Stimulated activated CD4-positive, alpha-beta T cell treated with anti-CD3 and anti-CD28 coated beads, Interleukin-1b, Interleukin-23, amount 100 ng/mL, for 1 hour (primary cell): ENCODE results near the gene LGR6.

Experiments used
- DNase-seq, 2 donors: peaks; one replicate each; pipeline ENCODE4 v3.0.0-alpha.2; 2020; ENCODE audit warnings: low read depth in 2 of 2

LGR6 gene

DNA sequence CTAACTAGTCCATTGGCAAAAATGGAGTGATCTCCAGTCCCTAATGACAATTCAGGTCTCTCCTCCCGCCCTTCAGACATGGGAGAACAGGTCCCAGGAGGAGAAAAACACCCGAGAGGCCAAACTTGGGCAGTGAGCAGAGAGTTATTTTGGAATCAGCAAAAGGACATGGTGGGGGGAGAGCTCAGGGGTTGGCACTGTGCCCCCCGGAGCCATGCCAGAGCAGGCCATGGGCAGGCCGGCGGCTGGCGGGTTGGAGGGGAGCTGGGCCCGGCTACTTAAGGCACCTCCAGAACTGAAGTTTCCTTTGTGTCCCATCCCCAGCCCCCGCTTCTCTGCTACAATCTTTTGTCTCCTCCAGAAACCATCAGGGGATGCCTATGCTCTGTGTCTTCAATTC lies 7.1 kb downstream of the LGR6 start:
- DNase-seq, result no peak

DNA sequence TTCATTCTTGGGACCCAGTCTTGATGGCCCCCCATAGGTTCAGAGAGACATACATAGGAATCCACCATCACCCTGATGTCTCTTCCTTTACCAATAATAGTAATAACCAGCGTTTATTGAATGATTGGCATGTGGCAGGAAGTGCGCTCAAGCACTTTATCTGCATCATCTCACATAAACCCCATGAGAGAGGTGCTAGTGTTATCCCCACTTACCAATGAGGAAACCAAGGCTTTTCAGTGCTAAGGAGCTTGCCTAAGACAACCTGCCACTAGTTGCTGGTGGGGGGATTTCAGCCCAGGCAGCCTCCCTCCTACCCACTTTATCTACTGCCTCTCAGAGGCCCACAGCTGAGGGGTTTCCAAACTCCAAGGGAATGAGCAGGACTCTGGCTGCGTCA lies 7.7 kb downstream of the LGR6 start:
- DNase-seq, result no peak

DNA sequence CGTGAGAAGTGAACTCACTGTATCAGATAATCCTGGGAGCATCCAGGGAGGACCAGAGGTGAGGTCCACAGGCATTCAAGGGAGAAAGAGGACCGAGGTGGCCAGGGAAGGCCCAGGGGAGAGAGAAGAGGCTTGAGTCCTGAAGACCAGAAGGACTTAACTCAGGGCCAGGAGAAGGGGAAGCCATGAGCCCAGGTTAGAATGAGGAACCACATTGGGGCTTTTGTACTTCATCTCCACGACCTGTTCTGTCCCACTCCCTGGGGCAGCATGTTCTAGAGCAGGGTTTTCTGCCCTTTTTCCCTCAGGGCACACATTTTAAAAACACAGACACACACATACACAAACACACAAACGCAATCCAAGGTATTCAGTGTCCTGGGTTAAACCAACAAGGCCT lies 8.4 kb downstream of the LGR6 start:
- DNase-seq, result no peak

DNA sequence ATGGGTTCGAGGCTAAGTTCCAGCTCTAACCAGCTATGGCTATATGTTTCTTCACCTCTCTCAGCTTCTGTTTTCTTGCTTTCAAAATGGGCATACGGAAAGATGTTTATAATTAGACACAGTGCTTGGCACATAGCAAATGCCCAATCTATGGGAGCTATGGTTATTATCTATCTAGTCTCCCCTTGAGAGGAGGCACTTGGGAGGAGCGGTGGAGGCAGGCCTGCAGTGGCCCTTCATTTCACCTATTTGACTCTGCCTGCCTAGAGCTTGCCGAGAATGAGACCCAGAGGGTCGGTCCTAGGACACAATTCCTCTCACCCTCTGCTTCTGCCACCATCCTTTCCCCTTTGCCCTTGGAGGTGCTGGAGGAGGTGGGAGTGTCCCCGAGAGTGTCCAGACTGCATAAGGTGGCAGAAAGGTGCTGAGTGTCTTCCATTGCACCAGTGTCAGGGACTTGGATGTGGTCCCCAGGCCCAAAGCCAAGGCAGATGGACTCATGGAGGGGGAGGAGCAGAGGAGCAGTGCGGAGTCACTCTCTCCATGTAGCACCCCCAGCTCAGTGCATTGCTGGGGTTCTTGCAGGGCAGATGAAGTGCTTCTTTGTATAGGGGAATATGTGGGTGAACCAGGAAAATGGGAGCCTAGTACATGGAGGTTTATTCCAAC lies 9.0 kb downstream of the LGR6 start:
- no peak for DNase-seq

DNA sequence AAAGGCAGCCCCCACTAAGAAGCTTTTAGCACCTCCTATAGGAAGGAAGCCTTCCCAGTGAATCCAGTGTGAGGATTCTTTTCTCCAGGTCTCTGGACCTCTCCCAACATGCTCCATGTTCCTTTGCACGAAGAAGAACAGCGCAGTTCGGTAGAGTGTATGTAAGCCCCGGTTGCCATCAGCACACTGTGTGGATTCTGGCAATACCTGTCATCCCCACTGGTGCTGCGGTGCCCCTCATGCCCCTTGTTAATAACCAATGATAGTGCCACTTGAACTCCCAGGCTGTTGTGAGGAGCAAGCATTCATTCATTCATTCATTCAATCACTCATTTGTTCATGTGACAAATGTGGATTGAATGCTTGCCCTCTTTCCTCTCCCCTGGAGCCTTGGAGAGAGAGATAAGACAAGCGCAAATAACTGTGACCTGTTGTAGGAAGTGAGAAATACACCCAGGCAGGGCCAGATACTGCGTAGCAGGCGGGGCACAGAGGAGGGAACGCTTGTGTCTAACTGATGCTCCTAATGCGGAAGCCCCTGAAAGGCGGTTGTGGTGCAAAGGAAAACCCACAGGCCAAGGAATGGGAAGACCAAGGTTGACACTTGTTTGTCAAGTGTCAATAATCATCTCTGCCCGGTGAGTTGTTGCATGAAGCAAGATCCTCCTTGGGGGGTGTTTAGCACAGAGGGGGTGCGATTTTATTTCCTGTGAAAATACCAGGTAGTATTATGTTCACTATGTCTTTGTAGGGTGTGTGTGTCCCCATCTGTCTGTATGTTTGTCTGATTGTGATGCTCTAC lies 9.8 kb downstream of the LGR6 start:
- no peak for DNase-seq

DNA sequence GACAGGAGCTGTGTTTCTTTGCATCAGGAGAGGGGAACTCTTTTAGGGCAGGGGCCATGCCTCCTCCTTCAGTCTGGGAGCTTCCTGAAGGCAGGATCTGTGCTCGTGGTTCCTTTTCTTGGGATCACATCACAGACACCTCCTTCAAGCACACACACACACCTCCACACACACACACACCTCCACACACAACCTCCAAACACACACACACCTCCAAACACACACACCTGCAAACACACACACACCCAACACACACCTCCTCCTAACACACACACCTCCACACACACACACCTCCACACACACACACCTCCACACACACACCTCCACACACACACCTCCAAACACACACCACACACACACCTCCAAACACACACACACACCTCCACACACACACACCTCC lies 10.5 kb downstream of the LGR6 start:
- no peak for DNase-seq

DNA sequence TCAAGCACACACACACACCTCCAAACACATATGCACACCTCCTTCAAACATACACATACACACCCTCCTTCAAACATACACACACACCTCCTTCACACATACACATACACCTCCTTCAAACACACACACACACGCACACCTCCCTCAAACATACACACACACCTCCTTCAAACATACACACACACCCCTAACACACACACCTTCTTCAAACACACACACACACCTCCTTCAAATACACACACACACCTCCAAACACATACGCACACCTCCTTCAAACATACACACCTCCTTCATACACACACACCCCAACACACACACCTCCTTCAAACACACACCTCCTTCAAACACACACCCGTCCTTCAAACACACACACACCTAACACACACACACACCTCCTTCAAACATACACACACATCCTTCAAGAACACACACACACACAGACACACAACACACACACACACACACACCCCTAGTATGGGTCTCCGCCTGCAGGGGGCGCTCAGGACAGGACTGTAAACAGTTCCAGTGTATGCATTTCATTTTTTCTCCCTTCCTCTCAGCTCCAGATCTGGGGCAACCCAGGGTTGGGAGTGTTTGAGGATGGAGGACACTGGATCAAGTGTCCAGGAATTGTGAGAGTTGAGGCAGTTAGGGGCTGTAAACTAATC lies 12.1 kb downstream of the LGR6 start:
- no peak for DNase-seq

DNA sequence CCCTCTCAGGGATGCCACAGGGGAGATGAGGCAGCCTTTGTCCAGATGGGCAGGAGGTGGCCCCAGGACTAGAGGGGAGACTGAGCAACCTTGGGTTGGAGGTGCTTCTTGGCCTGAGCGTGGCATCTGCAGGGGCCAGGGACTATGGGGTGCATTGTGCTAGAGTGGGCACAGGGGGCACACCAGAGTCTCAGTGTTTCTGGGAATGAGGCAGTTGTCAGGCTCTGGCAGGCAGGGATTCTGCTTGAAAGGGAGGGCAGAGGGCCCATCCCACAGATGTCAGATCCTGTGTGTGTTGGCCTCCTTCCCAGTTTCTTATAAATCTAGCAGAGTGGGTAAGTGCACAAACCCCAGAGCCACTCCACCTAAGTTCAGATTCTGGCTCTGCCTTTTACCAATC lies 13.7 kb downstream of the LGR6 start:
- DNase-seq, result no peak

DNA sequence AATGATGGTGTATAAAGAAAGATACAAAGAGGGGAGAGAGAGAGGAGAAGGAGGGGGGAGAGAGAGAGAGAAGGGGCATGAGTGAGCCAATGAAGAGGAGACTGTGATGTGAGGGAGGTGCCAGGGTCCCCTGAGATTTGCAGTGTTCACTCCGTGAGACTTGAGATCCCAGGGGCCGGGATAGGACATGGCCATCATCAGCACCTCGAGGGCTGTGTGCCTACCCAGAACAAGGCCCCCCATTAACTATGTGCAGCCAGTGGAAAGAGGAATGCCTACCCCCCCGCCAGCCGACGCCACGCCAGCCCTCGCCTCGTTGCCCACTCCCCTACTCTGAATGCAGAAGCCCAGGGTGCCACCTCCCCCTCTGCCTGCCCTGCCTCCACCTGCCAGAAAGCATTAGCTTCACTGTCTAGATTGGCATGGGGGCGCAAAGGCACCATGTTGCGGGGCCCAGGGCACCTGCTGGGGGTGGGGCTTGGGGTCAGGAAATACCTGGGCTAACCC lies 14.8 kb downstream of the LGR6 start:
- no peak for DNase-seq

DNA sequence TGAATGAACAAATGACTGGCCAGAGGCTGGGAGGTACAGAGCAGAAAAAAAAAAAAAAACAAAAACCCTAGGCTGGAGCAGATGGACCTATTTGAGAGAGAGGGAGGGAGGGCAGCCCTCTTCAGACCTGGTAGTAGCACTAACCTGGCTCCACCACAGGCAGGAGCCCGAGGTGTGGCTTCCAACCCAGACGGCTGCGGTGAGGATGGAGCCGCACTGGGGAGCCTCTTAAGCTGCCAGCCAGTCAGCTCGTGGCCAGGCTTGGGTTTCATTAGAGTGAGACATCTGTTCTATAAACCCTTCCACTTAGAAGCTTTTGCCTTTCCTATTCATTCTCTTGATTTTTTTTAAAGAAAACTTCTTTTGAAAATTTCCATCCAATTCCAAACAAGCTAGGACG lies 16.8 kb downstream of the LGR6 start:
- DNase-seq, result no peak

DNA sequence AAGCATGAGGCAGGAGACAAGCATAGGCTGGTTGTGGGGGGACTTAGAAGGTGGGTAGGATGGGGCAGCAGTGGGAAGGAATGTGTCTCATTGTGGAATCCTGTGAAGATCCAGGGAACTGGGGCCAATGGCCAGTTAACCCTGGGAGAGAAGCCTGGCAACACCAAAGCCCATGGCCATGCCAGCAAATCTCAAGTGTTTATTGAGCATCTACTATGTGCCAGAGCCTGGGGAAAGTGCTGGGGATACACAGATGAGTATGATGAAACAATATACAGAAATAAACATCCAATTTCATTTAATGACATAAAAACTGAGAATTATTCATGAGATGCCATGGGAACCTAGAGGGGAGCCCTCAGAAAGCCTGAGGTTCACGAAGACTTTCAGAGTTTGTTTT lies 17.4 kb downstream of the LGR6 start:
- no peak for DNase-seq

DNA sequence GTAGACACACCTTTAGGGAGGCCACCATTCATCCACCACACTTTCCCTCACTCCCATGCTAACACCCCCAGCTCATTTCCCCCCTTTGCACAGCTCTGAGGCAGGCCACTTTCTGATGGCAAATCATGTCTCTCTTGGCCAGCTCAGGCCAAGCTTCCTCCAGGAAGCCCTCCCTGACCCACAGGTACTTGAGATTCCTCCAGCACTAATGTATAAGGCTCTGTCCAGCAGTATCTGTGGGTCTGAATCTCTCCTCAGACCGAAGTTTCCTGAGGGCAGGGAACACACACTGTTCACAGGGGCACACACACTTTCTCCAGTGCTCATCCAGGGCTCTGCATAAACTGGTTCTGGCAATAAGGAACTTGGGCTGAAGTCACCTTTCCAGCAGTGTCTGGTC lies 19.2 kb downstream of the LGR6 start:
- DNase-seq, result no peak

DNA sequence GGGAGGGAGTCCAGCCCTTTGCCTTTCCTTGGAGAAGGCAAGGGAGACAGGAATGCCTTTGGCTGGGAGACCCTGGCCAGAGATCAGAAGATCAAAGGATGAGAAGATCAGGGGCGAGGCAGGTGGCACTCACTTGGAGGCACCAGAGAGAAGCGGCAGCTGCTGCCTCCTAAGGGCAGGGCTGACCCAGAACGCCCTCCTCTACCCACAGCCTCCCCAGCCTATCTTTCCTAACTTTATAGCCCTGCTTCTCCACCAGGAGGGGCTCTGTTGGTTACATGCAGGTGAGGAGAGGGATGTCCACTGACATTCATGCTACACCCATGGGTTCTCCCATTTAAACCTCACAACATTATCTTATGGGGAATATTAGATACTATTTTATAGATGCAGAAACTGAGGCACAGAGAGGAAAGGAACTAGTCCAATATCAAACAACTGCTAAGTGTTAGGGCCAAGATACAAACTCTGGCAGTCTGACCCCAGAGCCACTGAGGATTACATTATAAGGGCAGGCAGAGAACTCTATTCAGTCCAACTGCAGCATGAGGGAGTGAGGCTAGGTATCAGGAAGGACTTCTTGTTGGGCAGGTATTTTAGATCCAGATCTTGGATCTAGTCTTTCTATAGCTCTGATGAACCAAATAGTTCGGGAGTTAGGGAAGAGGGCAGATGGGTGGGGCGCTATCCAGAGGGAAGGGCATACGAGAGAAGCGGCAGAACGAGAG lies 19.9 kb downstream of the LGR6 start:
- no peak for DNase-seq

DNA sequence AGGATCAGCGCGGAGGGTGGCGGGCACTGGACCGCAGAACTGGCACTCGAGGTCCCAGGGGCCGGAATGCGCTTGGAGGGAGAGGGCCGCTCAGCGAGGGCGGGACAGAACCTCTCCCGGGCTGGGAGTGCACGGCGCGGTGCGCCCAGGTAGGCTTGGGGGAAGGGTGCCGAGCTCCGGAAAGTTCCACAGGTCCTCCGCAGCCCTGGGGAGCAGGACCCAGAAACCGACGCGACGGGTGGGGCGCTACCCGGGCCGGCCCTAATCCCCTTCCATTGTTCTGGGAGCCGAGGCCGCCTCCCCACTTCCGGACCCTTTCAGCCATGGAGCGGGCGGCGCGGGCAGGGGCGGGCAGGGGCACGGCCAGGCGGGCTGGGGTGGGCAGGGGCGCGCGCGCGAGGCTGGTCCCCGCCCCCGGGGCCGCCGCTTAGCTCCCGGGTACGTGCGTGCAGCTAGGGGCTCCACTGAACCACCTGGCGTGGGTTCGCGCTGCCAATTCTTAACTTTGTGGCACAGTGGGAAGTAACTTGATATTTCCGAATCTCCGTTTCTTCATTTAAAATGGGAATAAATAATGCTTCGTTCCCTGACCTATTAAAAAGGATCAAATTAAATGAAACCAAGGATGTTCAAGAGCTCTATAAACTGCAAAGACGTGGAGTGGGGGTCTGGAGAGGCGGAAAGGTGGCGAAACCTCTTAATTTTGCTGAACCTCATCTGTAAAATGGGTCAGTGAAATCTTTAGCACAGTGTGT lies 20.7 kb downstream of the LGR6 start:
- no peak for DNase-seq

DNA sequence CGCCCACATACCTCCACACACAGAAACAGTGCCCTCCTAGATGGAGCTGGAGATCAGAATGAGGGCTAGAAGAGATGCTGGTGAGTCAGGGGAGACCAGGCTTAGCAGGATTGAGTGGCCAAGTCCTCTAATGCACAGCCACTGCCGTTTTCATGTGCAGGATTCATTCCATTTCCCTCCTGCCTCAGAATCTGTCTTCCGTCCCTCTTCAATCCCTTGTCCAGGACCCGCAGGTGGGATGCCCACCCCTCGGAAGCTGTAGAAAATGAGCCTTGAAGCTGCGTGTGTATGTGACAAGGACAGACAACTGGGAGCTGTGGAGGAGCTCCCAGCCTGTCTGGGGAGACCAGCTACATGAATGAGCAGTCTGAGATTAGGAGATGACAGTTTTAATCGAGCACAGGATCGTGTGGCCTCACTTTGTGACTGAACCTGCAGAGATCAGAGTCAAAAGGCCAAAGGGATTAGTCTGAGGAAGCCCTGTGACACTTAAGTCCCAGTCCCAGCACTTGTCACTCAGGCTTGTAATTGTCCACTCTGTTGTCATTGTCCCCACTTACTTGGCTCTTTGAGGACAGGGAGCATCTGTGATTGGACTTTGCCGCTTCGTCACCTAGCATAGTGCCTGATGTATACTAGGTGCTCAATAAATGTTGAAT lies 22.0 kb downstream of the LGR6 start:
- no peak for DNase-seq

DNA sequence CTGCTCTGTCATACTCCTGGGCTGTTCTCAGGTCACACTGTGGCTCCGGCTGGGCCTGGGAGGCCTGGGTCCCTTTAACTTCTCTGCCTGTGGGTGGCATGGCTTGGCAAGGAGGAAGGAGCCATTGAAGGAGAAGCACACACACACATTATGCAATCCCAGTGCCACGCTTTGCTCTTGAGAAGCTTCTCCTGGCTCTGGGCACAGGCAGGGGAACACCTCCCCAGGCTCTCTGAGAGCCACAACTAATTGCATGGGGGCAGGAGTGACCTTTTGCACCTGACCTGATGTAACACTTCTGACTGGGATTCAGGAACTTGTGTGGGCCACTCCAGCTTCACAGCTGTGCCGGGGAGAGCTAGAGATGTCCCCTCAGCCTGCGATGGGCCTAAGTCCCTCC lies 23.1 kb downstream of the LGR6 start:
- no peak for DNase-seq

DNA sequence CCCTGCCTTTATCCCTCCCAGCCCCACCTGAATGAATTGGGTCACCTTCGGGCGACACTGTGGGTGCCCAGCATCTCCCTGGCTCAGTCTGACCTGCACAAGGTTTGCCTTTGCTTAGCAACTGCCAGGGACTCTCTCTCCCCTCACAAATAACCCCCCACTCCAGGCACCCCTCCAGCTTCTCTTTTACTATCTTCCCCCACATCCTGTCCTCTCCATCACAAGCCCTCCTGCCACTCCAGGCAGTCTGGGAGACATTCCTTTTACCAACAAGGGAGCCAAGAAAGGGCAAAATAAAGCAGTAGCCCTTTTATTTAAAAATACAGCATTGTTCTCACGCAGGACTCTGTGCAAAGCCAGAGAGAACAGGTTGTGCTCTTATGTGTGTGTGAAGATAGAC lies 23.9 kb downstream of the LGR6 start:
- no peak for DNase-seq

DNA sequence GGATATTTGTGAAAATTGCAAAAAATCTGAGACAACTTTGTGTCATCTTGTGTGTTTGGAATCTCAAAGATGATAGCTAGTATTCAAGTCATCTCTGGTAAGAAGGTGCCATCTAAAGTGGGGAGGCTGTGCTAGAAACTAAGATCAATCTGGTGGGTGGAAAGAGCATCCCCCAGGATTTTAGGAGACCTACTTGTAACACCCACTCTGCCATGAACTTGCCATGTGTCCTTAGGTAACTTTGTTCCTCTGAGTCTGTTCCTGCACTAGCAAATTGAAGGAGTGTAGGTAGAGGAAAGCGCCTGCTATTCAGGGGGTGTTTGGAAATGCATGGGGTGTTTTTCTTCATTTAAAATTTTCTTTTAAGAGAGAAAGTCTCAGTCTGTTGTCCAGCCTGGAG lies 24.4 kb downstream of the LGR6 start:
- no peak for DNase-seq

DNA sequence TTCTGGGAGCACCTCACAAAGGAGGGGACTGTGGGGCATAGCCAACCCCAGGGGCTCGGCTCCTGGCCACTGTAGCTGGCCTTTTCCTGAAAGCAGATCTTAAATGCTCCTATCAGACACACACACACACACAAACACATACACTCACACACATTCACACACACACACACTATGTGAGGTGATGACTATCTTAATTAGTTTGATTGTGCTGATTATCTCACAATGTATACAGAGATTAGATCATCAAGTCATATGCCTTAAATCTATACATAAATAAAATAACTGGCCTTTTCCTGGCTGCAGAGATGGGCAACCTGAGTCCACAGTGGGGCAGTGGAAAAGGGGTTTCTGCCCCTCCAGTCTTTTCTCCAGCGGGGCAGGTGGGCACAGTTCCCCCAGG lies 27.1 kb downstream of the LGR6 start:
- DNase-seq, result no peak

DNA sequence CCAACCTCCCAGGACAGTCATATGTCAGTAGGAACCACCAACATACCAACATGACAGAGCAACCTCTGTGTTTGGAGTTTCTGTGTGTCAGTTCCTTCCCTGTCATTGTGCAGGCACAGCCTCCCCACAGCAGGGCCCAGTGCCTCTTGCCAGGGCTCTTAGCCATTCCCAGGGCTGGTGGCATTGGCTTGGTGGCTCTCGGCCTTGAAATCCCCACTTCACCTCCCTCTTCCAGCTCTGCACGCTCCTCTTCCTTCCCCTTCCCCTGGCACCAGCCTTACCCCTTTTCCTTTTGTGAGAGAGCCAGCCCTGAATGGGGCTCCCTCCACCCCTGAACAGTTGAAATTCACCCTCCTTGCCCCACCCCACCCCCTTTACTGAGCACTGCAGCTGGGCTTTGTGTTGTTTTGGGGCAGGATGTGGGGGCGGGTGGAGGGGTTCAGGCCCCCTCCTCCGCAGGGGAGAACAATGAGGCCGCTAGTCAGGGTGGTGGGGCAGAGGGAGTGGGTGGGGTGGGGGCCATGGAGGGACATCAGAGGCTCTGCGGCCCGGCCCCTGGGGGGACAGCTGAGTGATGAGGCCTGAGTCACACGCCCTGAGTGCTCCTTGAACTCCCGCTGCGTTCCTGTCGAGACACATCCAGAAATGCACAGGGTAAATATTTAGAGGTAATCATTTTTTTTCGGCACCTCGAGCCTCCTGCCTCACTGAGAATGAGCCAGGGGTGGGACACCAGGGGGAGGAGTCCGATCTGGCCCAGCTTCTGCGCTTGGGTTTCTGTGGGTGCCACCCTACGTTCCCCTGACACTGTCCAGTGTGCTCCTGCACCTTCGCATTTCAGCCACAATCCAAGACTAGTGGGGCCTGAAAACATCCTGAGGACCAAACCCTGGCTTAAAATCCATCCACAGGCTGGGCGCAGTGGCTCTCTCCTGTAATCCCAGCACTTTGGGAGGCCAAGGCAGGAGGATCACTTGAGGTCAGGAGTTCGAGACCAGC lies 28.6 kb downstream of the LGR6 start:
- no peak for DNase-seq
